SK-N-SH treated with all-trans-retinoic acid at 6 μM for 48 hours (cell line): ENCODE results near the gene GPATCH2.
A peak's percentile ranks its signal among the peaks of the same experiment; 100 is the strongest.

Experiments used
- ARNTL ChIP-seq: fragments of 450-650 bp; formaldehyde crosslinking; IDR thresholded peaks from 2 replicates; pipeline ENCODE4 v1.5.0; 2020; ENCODE audit warnings: low read depth, mild to moderate bottlenecking, moderate library complexity, borderline replicate concordance
- CSDC2 ChIP-seq: fragments of 250-450 bp; sonication (Bioruptor Pico); IDR thresholded peaks from 2 replicates; pipeline ENCODE4 v1.5.0; 2020; ENCODE audit warnings: mild to moderate bottlenecking, moderate library complexity
- ESRRG ChIP-seq: fragments of 250-450 bp; sonication (Bioruptor Pico); IDR thresholded peaks from 2 replicates; pipeline ENCODE4 v1.6.1; 2021; ENCODE audit warnings: mild to moderate bottlenecking
- OSR1 ChIP-seq: fragments of 250-450 bp; sonication (Bioruptor Pico); IDR thresholded peaks from 2 replicates; pipeline ENCODE4 v1.8.0; 2022; ENCODE audit warnings: moderate library complexity, mild to moderate bottlenecking, inconsistent platforms
- PATZ1 ChIP-seq: fragments of 250-450 bp; sonication (Bioruptor Pico); IDR thresholded peaks from 2 replicates; pipeline ENCODE4 v1.8.0; 2020; ENCODE audit warnings: mild to moderate bottlenecking, moderate library complexity, borderline replicate concordance
- PPARA ChIP-seq: fragments of 250-450 bp; sonication (Bioruptor Pico); IDR thresholded peaks from 2 replicates; pipeline ENCODE4 v1.5.0; 2020; ENCODE audit warnings: mild to moderate bottlenecking, borderline replicate concordance
- TCF4 ChIP-seq: fragments of 250-450 bp; sonication (Bioruptor Pico); IDR thresholded peaks from 2 replicates; pipeline ENCODE4 v1.8.0; 2021; ENCODE audit warnings: mild to moderate bottlenecking, moderate library complexity, borderline replicate concordance
- ZFP30 ChIP-seq: fragments of 450-650 bp; formaldehyde crosslinking; IDR thresholded peaks from 2 replicates; pipeline ENCODE4 v1.5.0; 2022; ENCODE audit warnings: mild to moderate bottlenecking, moderate library complexity
- ZNF70 ChIP-seq: fragments of 450-650 bp; formaldehyde crosslinking; IDR thresholded peaks from 2 replicates; pipeline ENCODE4 v1.5.0; 2020; ENCODE audit warnings: mild to moderate bottlenecking, moderate library complexity
- TF ChIP-seq, protein P1 (sequence below): fragments of 250-450 bp; sonication (Bioruptor Pico); IDR thresholded peaks from 2 replicates; pipeline ENCODE4 v1.5.1; 2020; ENCODE audit warnings: low read depth, mild to moderate bottlenecking, moderate library complexity

- TF ChIP-seq ESRRG (CRISPR knock-in tag) (no peak), PATZ1 (0 out of 2 replicates have a peak, but pooled peaks have one; percentile 49), ARNTL (no peak), ZFP30 (no peak), CSDC2 (CRISPR knock-in tag) (no peak), PPARA (CRISPR knock-in tag) (no peak), TCF4 (no peak), ZNF70 (CRISPR knock-in tag) (no peak), OSR1 (CRISPR knock-in tag) (0 out of 2 replicates have a peak, but pooled peaks have one; percentile 17)
- TF ChIP-seq, protein P1, sequence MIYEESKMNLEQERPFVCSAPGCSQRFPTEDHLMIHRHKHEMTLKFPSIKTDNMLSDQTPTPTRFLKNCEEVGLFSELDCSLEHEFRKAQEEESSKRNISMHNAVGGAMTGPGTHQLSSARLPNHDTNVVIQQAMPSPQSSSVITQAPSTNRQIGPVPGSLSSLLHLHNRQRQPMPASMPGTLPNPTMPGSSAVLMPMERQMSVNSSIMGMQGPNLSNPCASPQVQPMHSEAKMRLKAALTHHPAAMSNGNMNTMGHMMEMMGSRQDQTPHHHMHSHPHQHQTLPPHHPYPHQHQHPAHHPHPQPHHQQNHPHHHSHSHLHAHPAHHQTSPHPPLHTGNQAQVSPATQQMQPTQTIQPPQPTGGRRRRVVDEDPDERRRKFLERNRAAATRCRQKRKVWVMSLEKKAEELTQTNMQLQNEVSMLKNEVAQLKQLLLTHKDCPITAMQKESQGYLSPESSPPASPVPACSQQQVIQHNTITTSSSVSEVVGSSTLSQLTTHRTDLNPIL (CRISPR knock-in tag) = no peak
Observed at GRCh38 chr1:217562229-217562878, 68.5 kb downstream of the GPATCH2 start.
